Measurements from ENCODE around the gene PTPRM. TPM values are rescaled to one million over a fixed set of nuclear protein-coding genes. Genes with fewer than 3 reads are reported as not detected.
A peak's percentile ranks its signal among the peaks of the same experiment; 100 is the strongest.

PTPRM gene
- total RNA-seq, 1 donor from 2014 or later, result 65.5 TPM

GRCh38 chr18:7923105-7923504, 356.0 kb downstream of the PTPRM start:
- Histone ChIP-seq H3K36me3 (ENCODE audit: control insufficient read depth, insufficient read depth, low read length) (no peaks in the 10 kb centered on the region), H3K27me3 (ENCODE audit: control insufficient read depth, insufficient read depth, low read length) (no peaks in the 10 kb centered on the region), H3K4me3 (ENCODE audit: low read depth, low read length) (no peak overlapping the region)
- TF ChIP-seq, protein P1, sequence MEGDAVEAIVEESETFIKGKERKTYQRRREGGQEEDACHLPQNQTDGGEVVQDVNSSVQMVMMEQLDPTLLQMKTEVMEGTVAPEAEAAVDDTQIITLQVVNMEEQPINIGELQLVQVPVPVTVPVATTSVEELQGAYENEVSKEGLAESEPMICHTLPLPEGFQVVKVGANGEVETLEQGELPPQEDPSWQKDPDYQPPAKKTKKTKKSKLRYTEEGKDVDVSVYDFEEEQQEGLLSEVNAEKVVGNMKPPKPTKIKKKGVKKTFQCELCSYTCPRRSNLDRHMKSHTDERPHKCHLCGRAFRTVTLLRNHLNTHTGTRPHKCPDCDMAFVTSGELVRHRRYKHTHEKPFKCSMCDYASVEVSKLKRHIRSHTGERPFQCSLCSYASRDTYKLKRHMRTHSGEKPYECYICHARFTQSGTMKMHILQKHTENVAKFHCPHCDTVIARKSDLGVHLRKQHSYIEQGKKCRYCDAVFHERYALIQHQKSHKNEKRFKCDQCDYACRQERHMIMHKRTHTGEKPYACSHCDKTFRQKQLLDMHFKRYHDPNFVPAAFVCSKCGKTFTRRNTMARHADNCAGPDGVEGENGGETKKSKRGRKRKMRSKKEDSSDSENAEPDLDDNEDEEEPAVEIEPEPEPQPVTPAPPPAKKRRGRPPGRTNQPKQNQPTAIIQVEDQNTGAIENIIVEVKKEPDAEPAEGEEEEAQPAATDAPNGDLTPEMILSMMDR (IDR thresholded peaks at IDR 0.05; ENCODE audit: insufficient read depth, low read length, poor library complexity, severe bottlenecking), result no peak
- DNase-seq (ENCODE audit: low read depth), result no peak

GRCh38 chr18:7924616-7925015, 357.5 kb downstream of the PTPRM start:
- no peak for DNase-seq (ENCODE audit: low read depth)
- no peaks in the 10 kb centered on the region for H3K27me3 ChIP-seq (ENCODE audit: control insufficient read depth, insufficient read depth, low read length)
- TF ChIP-seq, protein P1 (IDR thresholded peaks at IDR 0.05; ENCODE audit: insufficient read depth, low read length, poor library complexity, severe bottlenecking), result no peak
- no peaks in the 10 kb centered on the region for H3K36me3 ChIP-seq (ENCODE audit: control insufficient read depth, insufficient read depth, low read length)
- H3K4me3 ChIP-seq (ENCODE audit: low read depth, low read length), result no peak overlapping the region

- DNase-seq (ENCODE audit: low read depth), result peak; percentile 44
- H3K4me3 ChIP-seq (ENCODE audit: low read depth, low read length), result no peak overlapping the region
- TF ChIP-seq, protein P1 (IDR thresholded peaks at IDR 0.05; ENCODE audit: insufficient read depth, low read length, poor library complexity, severe bottlenecking), result peak; percentile 70
Observed at GRCh38 chr18:7926526-7926925, 359.4 kb downstream of the PTPRM start.

GRCh38 chr18:7927119-7927518, 360.0 kb downstream of the PTPRM start:
- Histone ChIP-seq H3K36me3 (ENCODE audit: control insufficient read depth, insufficient read depth, low read length) (no peaks in the 10 kb centered on the region), H3K4me3 (ENCODE audit: low read depth, low read length) (no peak overlapping the region), H3K27me3 (ENCODE audit: control insufficient read depth, insufficient read depth, low read length) (no peaks in the 10 kb centered on the region)
- no peak for DNase-seq (ENCODE audit: low read depth)
- TF ChIP-seq, protein P1 (IDR thresholded peaks at IDR 0.05; ENCODE audit: insufficient read depth, low read length, poor library complexity, severe bottlenecking), result no peak

More at GRCh38 chr18:7926526-7926925, 359.4 kb downstream of the PTPRM start:
- Histone ChIP-seq H3K27me3 (ENCODE audit: control insufficient read depth, insufficient read depth, low read length) (no peaks in the 10 kb centered on the region), H3K36me3 (ENCODE audit: control insufficient read depth, insufficient read depth, low read length) (no peaks in the 10 kb centered on the region)

DNA sequence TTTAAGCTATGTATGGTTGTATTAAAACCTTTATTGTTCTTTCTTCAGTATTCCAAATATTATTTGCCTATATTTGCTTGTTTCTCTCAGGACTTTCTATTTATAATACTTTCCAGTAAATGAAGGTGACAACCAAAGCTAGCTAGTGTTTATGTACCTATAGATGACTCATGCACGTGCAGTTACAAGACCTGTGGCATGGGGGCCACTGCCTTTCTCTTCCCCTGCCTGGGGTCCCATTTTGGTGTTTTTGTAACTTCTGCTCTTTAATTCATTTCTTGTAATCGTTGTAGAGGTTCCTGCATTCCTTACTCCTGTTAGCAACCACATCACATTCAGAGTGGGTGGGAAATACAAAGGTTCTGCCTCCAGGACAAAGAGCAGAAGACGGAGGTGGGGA, 364.6 kb downstream of the PTPRM start:
- H3K36me3 ChIP-seq (ENCODE audit: control insufficient read depth, insufficient read depth, low read length), result no peaks in the 10 kb centered on the region
- TF ChIP-seq, protein P1 (IDR thresholded peaks at IDR 0.05; ENCODE audit: insufficient read depth, low read length, poor library complexity, severe bottlenecking), result no peak
- H3K4me3 ChIP-seq (ENCODE audit: low read depth, low read length), result no peak overlapping the region
- DNase-seq (ENCODE audit: low read depth), result no peak
- no peaks in the 10 kb centered on the region for H3K27me3 ChIP-seq (ENCODE audit: control insufficient read depth, insufficient read depth, low read length)

DNA sequence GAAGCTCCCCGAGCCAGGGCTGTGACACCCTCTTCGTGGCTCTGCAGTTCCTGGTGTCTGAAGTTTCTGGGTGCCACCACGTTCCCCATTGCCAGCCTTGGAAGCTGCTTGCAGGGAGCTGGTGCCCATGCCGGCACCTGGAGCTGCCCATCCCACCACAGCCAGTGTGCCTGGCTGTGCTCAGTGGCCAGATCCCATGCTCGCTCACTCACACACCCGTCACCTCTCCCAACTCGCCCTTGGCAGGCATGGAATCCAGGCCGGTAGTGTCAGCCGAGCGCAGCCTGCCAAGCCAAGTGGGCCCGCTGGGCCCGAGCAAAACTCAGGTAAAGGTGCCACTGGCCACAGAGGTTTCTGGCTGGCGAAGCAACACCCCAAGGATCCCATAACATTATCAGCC, 370.2 kb downstream of the PTPRM start:
- H3K27me3 ChIP-seq (ENCODE audit: control insufficient read depth, insufficient read depth, low read length), result no peaks in the 10 kb centered on the region
- no peak for DNase-seq (ENCODE audit: low read depth)
- TF ChIP-seq, protein P1 (IDR thresholded peaks at IDR 0.05; ENCODE audit: insufficient read depth, low read length, poor library complexity, severe bottlenecking), result no peak
- no peak overlapping the region for H3K4me3 ChIP-seq (ENCODE audit: low read depth, low read length)
- H3K36me3 ChIP-seq (ENCODE audit: control insufficient read depth, insufficient read depth, low read length), result no peaks in the 10 kb centered on the region
